Activated gamma-delta T cell treated with Interleukin-2 at 50 U/mL for 16 hours (primary cell): Measurements from ENCODE around the gene RTN4.
"Not testable (repeated sequence)": the region's sequence is repeated elsewhere in the genome, so short reads cannot be mapped to it uniquely, and the experiment has no call there.

Source experiments
- DNase-seq: peaks from one replicate; pipeline ENCODE4 v3.0.0-alpha.2; 2020

Gene RTN4

GRCh38 chr2:55063226-55063625 lies 13.0 kb upstream of the RTN4 start:
- no peak for DNase-seq

DNA sequence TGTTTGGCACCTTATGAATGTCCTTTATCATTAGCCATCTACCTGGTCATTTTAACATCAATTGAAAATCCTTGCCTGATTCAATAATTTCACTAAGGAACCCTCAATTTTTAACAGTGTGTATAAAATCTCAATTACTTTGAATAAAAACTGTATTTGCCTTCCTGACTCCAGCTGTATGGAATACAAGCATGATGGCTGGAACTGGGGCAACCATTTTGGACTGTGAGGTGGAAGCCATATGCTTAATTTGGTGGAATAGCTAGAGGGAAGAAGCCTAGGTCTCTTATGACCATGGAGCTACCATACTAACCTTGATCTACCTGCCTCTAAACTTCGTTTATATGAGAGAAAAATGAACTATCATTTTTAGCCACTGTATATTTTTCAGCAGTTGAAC lies 12.5 kb upstream of the RTN4 start:
- DNase-seq: no peak

DNA sequence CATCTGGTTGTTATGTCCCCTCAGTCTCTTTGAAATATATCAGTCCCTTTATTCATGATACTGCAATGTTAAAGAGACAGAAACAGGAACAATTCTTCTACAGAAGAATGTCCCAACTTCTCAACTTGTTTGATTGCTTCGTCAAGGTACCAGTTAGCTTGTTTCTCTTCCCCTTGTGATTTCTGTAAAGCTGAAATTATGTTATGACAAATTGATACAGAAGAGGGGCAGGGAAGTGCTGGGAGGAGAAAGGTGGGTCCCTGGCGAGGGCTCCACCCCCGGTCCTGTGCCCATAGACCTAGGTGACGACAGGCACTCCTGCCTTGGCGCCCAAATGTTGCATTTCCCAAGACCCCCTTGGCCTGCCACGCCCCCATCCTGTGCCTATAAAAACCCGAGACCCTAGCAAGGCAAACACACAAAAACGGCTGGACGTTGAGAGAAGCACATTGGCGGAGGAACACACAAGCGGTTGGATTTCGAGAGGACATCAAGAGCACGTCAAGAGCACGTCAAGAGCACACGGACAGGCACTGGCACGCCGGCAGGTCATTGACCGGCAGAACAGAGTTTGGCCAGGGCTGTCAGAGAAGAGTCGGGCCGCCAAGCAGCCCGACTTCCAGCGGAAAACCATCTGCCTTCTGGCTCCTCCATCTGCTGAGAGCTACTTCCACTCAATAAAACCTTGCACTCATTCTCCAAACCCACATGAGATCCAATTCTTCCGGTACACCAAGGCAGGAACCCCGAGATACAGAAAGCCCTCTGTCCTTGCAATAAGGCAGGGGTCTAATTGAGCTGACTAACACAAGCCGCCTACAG lies 11.5 kb upstream of the RTN4 start:
- no peak for DNase-seq

GRCh38 chr2:55059793-55060192 lies 9.5 kb upstream of the RTN4 start:
- DNase-seq: no peak

GRCh38 chr2:55057474-55057873 lies 7.2 kb upstream of the RTN4 start:
- DNase-seq: no peak

DNA sequence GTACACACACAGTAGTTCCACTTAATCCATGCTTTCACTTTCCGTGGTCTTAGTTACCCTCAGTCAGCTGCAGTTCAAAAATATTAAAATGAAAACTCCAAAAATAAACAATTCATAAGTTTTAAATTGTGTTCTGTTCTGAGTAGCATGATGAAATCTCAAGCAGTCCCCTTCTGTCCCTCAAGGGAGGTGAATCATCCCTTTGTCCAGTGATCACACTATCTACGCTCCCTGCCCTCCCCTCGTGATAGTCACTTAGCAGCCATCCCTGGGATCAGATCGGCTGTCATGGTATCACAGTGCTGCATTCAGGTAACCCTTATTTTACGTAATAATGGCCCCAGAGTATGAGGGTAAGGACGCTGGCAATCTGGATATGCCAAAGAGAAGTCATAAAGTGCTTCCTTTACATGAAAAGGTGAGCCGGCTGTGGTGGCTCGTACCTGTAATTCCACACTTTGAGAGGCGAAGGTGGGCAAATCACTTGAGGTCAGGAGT lies 5.8 kb upstream of the RTN4 start:
- no peak for DNase-seq

- DNase-seq: no peak
Observed at GRCh38 chr2:55054106-55054875, 4.0 kb upstream of the RTN4 start.

DNA sequence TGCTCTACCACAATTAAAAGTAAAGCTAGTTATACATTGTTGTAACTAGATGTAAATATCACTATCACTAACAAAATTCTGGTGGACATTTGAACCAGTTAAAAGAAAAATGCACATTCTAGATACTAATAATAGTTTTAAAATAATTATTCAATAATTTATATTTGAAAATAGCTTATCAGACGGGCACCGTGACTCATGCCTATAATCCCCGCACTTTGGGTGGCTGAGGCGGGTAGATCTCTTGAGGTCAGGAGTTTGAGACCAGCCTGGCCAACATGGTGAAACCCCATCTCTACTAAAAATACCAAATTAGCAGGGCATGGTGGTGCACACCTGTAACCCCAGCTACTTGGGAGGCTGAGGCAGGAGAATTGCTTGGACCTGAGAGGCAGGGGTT lies 3.0 kb upstream of the RTN4 start:
- not testable (repeated sequence) for DNase-seq

DNA sequence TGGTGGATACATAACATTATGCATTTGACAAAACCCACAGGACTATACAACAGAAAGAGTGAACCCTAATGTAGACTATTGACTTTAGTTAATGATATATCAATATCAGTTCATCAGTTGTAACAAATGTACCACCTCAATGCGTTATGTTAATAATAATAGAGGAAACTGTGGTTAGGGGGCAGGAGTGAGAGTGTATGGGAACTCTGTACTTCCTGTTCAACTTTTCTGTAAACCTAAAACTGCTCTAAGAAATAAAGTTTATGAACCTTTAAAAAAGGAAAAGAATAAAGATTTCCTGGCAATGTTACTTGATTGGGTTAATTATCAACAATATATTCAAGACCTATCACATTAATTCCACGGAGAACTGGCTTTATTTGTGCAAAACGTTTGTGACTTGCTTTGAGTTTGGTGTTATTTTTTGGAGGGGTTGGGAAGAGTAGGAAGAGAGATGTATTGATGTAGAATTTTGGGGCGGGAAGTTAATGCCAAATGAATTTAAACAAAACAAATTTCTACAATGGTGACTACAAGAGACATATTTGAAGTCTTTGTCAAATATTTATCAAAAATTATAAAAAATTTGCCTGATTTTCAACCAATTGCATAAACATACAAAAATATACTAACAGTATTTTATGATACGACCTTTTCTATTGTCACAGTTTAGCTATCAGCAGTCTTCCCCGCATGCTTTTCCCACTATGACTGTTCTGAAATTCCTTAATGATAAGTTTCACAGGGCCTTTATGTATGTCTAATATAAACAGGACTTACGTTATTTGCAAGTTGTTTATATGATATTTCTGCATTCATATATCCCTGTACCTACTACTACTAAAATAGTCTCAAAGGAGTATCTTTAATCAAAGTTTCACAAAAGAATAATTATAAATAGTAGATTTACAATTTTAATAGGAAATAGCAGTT lies 2.1 kb upstream of the RTN4 start:
- no peak for DNase-seq

- DNase-seq: peak; percentile 21
Observed at GRCh38 chr2:55051026-55051866, 995 bp upstream of the RTN4 start.

DNA sequence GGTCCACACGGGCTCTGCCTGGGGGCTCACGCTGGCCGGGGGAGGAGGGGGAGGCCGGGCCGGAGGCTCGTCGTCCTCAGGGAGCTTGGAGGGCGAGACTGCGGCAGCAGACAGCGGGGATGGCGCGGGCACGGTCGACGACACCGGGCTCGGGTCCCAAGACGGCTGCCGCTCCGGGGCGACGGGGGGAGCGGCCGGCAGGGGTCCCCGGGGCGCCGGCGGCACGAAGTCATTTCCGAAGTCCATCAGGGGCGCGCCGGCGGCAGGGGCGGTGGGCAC lies 491 bp downstream of the RTN4 start:
- no peak for DNase-seq

- peak; percentile 54 for DNase-seq
Observed at GRCh38 chr2:55049043-55049820, 1.0 kb downstream of the RTN4 start.

- DNase-seq: no peak
Observed at GRCh38 chr2:55048508-55049042, 1.7 kb downstream of the RTN4 start.

DNA sequence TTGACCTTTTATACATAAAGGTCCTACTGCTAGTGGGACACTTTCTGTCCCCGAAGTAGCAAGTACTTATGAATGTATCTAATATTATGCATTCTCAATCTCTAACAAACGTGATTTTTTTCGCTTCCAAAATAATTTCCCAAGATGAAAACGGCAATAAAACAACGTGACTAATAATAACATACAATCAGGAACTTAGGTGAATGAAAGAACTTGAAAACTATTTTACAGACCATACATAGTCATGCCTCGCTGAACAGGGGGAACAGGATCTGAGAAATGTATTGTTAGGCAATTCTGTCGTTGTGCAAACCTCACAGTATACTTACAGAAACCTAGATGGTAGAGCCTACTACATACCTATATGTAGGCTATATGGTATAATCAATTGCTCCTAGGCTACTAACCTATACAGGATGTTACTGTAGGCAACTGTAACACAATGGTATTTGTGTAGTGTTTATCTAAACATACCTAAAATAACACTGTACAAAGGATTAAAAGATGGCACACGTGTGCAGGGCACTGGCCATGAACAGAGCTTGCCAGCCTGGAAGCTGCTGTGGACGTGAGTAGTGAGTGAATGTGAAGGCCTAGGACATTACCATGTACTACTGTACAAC lies 2.5 kb downstream of the RTN4 start:
- DNase-seq: no peak

DNA sequence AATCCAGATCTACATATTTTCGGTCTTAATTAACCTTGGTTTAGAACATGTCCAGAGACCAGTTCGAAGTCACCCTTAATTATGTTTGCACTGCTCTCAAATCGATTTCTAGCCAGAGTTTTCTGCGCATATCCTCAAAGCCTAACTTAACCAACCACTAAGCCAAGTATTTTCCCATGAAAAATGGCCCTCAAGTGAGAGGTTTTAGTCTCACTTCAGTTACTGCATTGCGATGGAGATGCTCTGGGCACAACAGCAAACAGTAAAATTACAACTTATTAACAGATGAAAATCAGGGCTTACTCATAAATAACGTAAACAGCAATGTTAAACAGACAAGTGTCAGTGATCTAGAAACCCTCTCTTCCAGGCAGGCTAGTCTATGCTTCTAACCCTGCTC lies 4.5 kb downstream of the RTN4 start:
- DNase-seq: no peak

GRCh38 chr2:55043841-55044240 lies 6.4 kb downstream of the RTN4 start:
- DNase-seq: no peak

- no peak for DNase-seq
Observed at GRCh38 chr2:55038428-55038827, 11.8 kb downstream of the RTN4 start.

- DNase-seq: no peak
Observed at GRCh38 chr2:55035716-55036115, 14.5 kb downstream of the RTN4 start.

DNA sequence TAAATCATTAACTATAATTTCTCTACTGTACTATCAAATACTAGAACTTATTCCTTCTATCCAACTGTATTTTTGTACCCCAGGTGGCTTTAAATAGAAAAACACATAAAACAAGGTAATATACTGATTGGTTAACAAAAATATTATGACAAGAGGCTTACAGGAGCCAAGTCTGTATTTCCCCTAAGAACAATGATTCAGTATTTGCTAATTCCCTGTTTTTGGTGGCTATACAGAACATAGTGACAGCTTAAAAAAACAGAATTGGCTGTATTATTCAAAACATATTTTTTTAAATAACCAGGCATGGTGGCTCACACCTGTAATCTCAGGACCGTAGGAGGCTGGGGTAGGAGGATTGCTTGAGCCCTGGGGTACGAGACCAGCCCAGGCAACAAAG lies 16.3 kb downstream of the RTN4 start:
- DNase-seq: no peak

DNA sequence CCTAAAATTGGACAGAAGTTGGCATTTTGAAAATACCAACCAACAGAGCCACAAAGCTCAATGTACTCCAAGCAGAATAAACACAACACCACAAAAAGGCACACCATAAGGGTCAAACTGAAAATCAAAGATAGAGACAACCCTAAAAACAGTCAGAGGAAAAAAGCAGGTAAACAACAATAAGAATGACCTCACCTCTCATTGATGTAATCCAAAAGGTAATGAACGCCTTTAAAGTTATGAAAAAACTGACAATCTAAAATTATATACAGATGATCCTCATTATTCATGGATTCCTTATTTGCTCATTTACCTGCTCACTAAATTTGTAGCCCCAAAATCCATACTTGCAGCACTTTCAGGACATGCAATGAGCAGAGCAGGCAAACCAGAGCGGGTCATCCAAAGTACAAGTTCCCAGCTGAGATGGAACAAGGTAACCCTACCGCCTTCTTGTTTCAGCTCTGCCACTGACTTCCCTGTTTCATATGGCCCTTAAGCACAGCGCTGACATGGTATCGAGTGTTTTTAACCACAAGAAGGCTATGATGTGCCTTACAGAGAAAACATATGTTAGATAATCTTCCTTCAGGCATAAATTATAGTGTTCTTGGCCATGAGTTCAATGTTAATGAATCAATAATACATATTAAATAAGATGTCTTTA lies 17.0 kb downstream of the RTN4 start:
- no peak for DNase-seq
